COR-L47 (cell line): ENCODE data around the gene NOS1AP.
"Not testable (repeated sequence)": the region's sequence is repeated elsewhere in the genome, so short reads cannot be mapped to it uniquely, and the experiment has no call there.

Source experiments
- DNase-seq: peaks from one replicate; lab custom pipeline; 2025; lab: John Stamatoyannopoulos, UW

NOS1AP gene

DNA sequence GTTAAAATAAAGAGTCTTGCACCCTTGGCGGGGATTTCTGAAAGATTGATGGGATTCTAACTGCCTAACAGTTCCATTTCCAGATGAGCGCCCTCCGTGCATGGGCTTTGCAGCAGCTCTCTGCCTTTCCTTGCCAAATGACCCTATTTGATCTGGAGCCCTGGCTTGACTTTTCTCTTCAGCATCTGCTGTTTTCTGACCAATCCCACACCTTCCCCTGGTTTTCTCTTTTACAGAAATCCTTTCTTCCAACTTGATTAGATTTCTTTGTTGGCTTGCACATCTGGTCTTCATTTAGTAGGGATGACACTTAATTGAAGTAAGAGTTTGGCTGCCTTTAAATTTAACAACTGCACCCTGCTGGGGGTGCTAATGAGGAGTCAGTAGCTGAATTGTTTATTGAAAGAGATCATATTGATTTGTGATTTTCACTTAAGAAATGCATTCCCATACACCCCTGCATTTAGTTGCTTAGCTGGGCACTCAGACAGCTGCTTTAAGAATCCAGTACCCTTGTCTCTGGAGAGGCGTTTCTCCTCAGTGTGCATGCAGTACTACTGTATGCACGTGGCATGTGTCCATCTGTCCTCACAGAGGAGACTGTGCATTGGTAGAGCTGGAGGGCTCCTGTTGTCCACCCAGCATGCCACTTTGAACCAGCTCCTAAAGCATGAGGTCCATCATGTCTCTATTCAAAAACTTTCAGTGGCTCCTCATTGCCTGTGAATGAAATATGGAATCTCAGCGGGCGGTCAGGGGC, 99.7 kb downstream of the NOS1AP start:
- no peak for DNase-seq

GRCh38 chr1:162171111-162171510, 101.6 kb downstream of the NOS1AP start:
- DNase-seq, result no peak

GRCh38 chr1:162172311-162173102, 103.0 kb downstream of the NOS1AP start:
- DNase-seq, result no peak

GRCh38 chr1:162173607-162174006, 104.1 kb downstream of the NOS1AP start:
- DNase-seq, result not testable (repeated sequence)

DNA sequence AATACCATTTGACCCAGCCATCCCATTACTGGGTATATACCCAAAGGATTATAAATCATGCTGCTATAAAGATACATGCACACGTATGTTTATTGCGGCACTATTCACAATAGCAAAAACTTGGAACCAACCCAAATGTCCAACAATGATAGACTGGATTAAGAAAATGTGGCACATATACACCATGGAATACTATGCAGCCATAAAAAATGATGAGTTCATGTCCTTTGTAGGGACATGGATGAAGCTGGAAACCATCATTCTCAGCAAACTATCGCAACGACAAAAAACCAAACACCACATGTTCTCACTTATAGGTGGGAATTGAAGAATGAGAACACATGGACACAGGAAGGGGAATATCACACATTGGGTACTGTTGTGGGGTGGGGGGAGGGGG, 104.5 kb downstream of the NOS1AP start:
- DNase-seq, result not testable (repeated sequence)

- no peak for DNase-seq
Measured at GRCh38 chr1:162175379-162176081, 106.0 kb downstream of the NOS1AP start.

GRCh38 chr1:162177126-162177525, 107.6 kb downstream of the NOS1AP start:
- no peak for DNase-seq

DNA sequence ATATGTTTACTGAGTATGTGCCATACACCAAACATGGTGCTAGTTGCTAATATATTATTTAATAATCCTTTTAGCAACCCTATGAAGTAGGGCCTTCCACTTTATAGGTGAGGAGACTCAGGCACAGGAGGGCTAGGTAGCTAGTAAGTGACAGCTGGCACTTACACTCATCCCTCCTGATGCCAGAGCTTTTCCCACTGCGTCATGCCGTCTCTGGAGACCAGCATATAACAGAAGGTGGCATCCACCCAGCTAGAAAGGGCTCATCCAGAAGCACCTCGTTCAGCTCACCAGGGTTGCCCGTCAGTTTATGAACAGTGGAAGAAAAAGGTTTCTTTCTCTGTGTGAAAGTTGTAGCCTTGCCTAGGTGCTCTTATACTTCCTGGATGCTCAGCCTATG, 108.9 kb downstream of the NOS1AP start:
- DNase-seq, result no peak

GRCh38 chr1:162179121-162179520, 109.6 kb downstream of the NOS1AP start:
- no peak for DNase-seq

GRCh38 chr1:162180813-162181212, 111.3 kb downstream of the NOS1AP start:
- DNase-seq, result no peak

GRCh38 chr1:162182090-162182489, 112.6 kb downstream of the NOS1AP start:
- no peak for DNase-seq

- DNase-seq, result no peak
Measured at GRCh38 chr1:162185314-162186025, 116.0 kb downstream of the NOS1AP start.

GRCh38 chr1:162186026-162186374, 116.5 kb downstream of the NOS1AP start:
- no peak for DNase-seq

DNA sequence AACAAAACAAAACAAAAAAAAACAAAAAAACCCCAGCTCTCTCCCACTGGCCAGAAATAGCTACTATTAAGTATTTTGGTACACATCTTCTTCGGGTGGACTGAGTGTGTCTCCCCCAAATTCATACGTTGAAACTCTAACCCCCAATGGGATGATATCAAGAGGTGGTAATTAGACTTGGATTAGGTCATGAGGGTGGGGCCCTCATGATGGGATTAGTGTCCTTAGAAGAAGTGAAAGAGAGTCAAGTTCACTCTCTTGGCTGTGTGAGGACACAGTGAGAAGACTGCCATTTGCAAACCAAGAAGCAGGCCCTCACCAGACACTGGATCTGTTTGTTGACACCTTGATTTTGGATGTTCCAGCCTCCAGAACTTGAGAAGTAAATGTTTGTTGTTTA, 116.9 kb downstream of the NOS1AP start:
- DNase-seq, result no peak

- no peak for DNase-seq
Measured at GRCh38 chr1:162187687-162188276, 118.3 kb downstream of the NOS1AP start.

GRCh38 chr1:162189345-162189744, 119.9 kb downstream of the NOS1AP start:
- DNase-seq, result no peak

GRCh38 chr1:162191396-162192305, 122.2 kb downstream of the NOS1AP start:
- DNase-seq, result no peak

- DNase-seq, result no peak
Measured at GRCh38 chr1:162192306-162192678, 122.8 kb downstream of the NOS1AP start.

DNA sequence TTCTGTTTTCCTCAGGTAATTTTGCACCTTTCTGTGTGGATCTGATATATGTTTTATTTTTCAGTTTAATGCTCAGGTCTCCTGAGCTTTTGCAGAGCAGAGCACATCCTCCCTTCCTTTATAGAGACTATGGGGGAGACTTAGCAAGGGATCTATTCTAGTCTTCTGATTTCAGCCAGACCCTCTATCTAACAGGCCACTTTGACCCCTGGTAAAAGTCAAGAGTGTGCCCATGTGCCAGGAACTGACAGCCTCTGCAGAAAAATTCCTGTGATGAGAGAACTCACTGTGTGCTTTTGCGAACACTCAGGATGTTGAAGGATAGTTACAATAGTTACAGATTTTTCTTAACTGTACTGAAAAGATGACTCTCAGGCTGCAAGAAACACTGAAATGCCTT, 123.3 kb downstream of the NOS1AP start:
- no peak for DNase-seq

- DNase-seq, result no peak
Measured at GRCh38 chr1:162193221-162193620, 123.7 kb downstream of the NOS1AP start.

DNA sequence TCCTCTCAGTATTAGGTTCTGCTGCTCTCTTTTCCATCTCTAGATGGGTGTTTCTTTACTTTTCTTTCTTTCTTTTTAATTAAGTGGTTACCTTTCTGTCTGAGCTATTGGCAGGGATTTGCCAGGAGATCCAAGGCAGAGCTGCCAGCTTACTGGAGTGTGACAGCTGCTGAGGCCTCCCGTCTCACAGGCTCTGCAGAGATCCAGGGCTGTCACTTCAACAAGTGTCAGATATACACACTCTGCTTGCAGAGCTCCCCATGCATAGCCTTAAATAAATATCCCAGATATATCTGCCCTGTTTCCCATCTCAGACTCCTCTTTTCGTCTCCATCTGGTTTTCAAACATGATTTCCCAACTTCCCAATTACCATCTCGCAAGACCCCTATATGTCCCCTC, 124.3 kb downstream of the NOS1AP start:
- no peak for DNase-seq
